Measurements from ENCODE around the gene MLANA.

Gene MLANA

GRCh38 chr9:5910413-5911057 is 19.8 kb downstream of the MLANA start:
- Mint-ChIP-seq H3K27ac (no peak overlapping the region), H3K27me3 (no peaks in the 10 kb centered on the region), H3K36me3 (peaks cover 16% of the 10 kb centered on the region), H3K4me3 (no peak overlapping the region), H3K9me3 (no peaks in the 10 kb centered on the region), H3K4me1 (no peaks in the 10 kb centered on the region)
- no peak for ATAC-seq

GRCh38 chr9:5915438-5915837 is 24.7 kb downstream of the MLANA start:
- no peak for ATAC-seq
- H3K4me3 Mint-ChIP-seq = no peak overlapping the region

GRCh38 chr9:5917273-5917672 is 26.6 kb downstream of the MLANA start:
- peaks cover 37% of the 10 kb centered on the region for H3K36me3 Mint-ChIP-seq
- no peak overlapping the region for H3K27ac Mint-ChIP-seq
- peaks cover 10% of the 10 kb centered on the region for H3K4me1 Mint-ChIP-seq
- no peaks in the 10 kb centered on the region for H3K27me3 Mint-ChIP-seq
- H3K9me3 Mint-ChIP-seq = no peaks in the 10 kb centered on the region
- H3K4me3 Mint-ChIP-seq = no peak overlapping the region
- ATAC-seq = no peak

More at GRCh38 chr9:5915438-5915837, 24.7 kb downstream of the MLANA start:
- H3K4me1 Mint-ChIP-seq = peaks cover 3% of the 10 kb centered on the region
- H3K27ac Mint-ChIP-seq = no peak overlapping the region
- no peaks in the 10 kb centered on the region for H3K9me3 Mint-ChIP-seq
- H3K27me3 Mint-ChIP-seq = no peaks in the 10 kb centered on the region
- peaks cover 18% of the 10 kb centered on the region for H3K36me3 Mint-ChIP-seq

GRCh38 chr9:5917888-5918287 is 27.2 kb downstream of the MLANA start:
- H3K4me3 Mint-ChIP-seq = no peak overlapping the region
- no peak overlapping the region for H3K27ac Mint-ChIP-seq
- no peaks in the 10 kb centered on the region for H3K27me3 Mint-ChIP-seq
- peaks cover 10% of the 10 kb centered on the region for H3K4me1 Mint-ChIP-seq
- no peak for ATAC-seq
- H3K36me3 Mint-ChIP-seq = peaks cover 43% of the 10 kb centered on the region
- H3K9me3 Mint-ChIP-seq = no peaks in the 10 kb centered on the region

- peaks cover 10% of the 10 kb centered on the region for H3K4me1 Mint-ChIP-seq
- no peak overlapping the region for H3K27ac Mint-ChIP-seq
- H3K27me3 Mint-ChIP-seq = no peaks in the 10 kb centered on the region
- H3K36me3 Mint-ChIP-seq = peaks cover 47% of the 10 kb centered on the region
- no peak for ATAC-seq
- no peak overlapping the region for H3K4me3 Mint-ChIP-seq
- no peaks in the 10 kb centered on the region for H3K9me3 Mint-ChIP-seq
Observed at GRCh38 chr9:5918460-5918859, 27.8 kb downstream of the MLANA start.

- Mint-ChIP-seq H3K4me3 (no peak overlapping the region), H3K36me3 (peaks cover 50% of the 10 kb centered on the region), H3K27ac (no peak overlapping the region), H3K4me1 (peaks cover 10% of the 10 kb centered on the region), H3K9me3 (no peaks in the 10 kb centered on the region), H3K27me3 (no peaks in the 10 kb centered on the region)
- no peak for ATAC-seq
Observed at GRCh38 chr9:5920860-5921328, 30.2 kb downstream of the MLANA start.

- Mint-ChIP-seq H3K9me3 (no peaks in the 10 kb centered on the region), H3K27ac (no peak overlapping the region), H3K27me3 (no peaks in the 10 kb centered on the region), H3K36me3 (peaks cover 49% of the 10 kb centered on the region), H3K4me3 (no peak overlapping the region), H3K4me1 (peaks cover 10% of the 10 kb centered on the region)
- no peak for ATAC-seq
Observed at GRCh38 chr9:5922192-5922591, 31.5 kb downstream of the MLANA start.

- no peak for ATAC-seq
- Mint-ChIP-seq H3K36me3 (peaks cover 6% of the 10 kb centered on the region), H3K4me1 (no peaks in the 10 kb centered on the region), H3K4me3 (no peak overlapping the region), H3K9me3 (no peaks in the 10 kb centered on the region), H3K27me3 (no peaks in the 10 kb centered on the region), H3K27ac (no peak overlapping the region)
Observed at GRCh38 chr9:5931657-5932056, 41.0 kb downstream of the MLANA start.

GRCh38 chr9:5938449-5938848 is 47.8 kb downstream of the MLANA start:
- Mint-ChIP-seq H3K4me3 (no peak overlapping the region), H3K4me1 (no peaks in the 10 kb centered on the region), H3K9me3 (no peaks in the 10 kb centered on the region), H3K36me3 (peaks cover 4% of the 10 kb centered on the region), H3K27ac (no peak overlapping the region), H3K27me3 (no peaks in the 10 kb centered on the region)
- no peak for ATAC-seq

- Mint-ChIP-seq H3K27me3 (no peaks in the 10 kb centered on the region), H3K36me3 (no peaks in the 10 kb centered on the region), H3K9me3 (no peaks in the 10 kb centered on the region), H3K4me3 (no peak overlapping the region), H3K4me1 (no peaks in the 10 kb centered on the region), H3K27ac (no peak overlapping the region)
- ATAC-seq = no peak
Observed at GRCh38 chr9:5939530-5939929, 48.8 kb downstream of the MLANA start.

GRCh38 chr9:5941214-5941613 is 50.5 kb downstream of the MLANA start:
- Mint-ChIP-seq H3K4me3 (no peak overlapping the region), H3K27ac (no peak overlapping the region), H3K27me3 (no peaks in the 10 kb centered on the region)

GRCh38 chr9:5945112-5945511 is 54.4 kb downstream of the MLANA start:
- Mint-ChIP-seq H3K27me3 (no peaks in the 10 kb centered on the region), H3K9me3 (no peaks in the 10 kb centered on the region), H3K27ac (no peak overlapping the region), H3K36me3 (no peaks in the 10 kb centered on the region), H3K4me1 (peaks cover 6% of the 10 kb centered on the region), H3K4me3 (no peak overlapping the region)
- no peak for ATAC-seq

More at GRCh38 chr9:5941214-5941613, 50.5 kb downstream of the MLANA start:
- no peaks in the 10 kb centered on the region for H3K4me1 Mint-ChIP-seq
- no peak for ATAC-seq
- H3K36me3 Mint-ChIP-seq = no peaks in the 10 kb centered on the region
- H3K9me3 Mint-ChIP-seq = no peaks in the 10 kb centered on the region

GRCh38 chr9:5947912-5948311 is 57.2 kb downstream of the MLANA start:
- peaks cover 6% of the 10 kb centered on the region for H3K4me1 Mint-ChIP-seq
- no peaks in the 10 kb centered on the region for H3K9me3 Mint-ChIP-seq
- no peak for ATAC-seq
- H3K27me3 Mint-ChIP-seq = no peaks in the 10 kb centered on the region
- no peaks in the 10 kb centered on the region for H3K36me3 Mint-ChIP-seq
- no peak overlapping the region for H3K4me3 Mint-ChIP-seq
- H3K27ac Mint-ChIP-seq = no peak overlapping the region

GRCh38 chr9:5949103-5949699 is 58.5 kb downstream of the MLANA start:
- H3K27ac Mint-ChIP-seq = peak overlapping the region; percentile 37
- H3K36me3 Mint-ChIP-seq = no peaks in the 10 kb centered on the region
- ATAC-seq = no peak
- no peaks in the 10 kb centered on the region for H3K27me3 Mint-ChIP-seq
- H3K9me3 Mint-ChIP-seq = no peaks in the 10 kb centered on the region
- no peak overlapping the region for H3K4me3 Mint-ChIP-seq
- H3K4me1 Mint-ChIP-seq = peaks cover 6% of the 10 kb centered on the region

- no peaks in the 10 kb centered on the region for H3K9me3 Mint-ChIP-seq
- no peaks in the 10 kb centered on the region for H3K27me3 Mint-ChIP-seq
- peaks cover 6% of the 10 kb centered on the region for H3K4me1 Mint-ChIP-seq
- no peak for ATAC-seq
- no peaks in the 10 kb centered on the region for H3K36me3 Mint-ChIP-seq
- no peak overlapping the region for H3K27ac Mint-ChIP-seq
- no peak overlapping the region for H3K4me3 Mint-ChIP-seq
Observed at GRCh38 chr9:5950261-5950660, 59.6 kb downstream of the MLANA start.

- Mint-ChIP-seq H3K4me3 (no peak overlapping the region), H3K27ac (no peak overlapping the region), H3K36me3 (no peaks in the 10 kb centered on the region), H3K27me3 (no peaks in the 10 kb centered on the region), H3K9me3 (no peaks in the 10 kb centered on the region), H3K4me1 (peaks cover 6% of the 10 kb centered on the region)
- no peak for ATAC-seq
Observed at GRCh38 chr9:5951686-5952211, 61.1 kb downstream of the MLANA start.
